Psoas muscle (tissue), 8 donors: ENCODE measurements around the gene FGD5. TPM values are rescaled to one million over a fixed set of nuclear protein-coding genes. Genes with fewer than 3 reads are reported as not detected.

ENCODE experiments used
- ATAC-seq, 4 donors: fragments of 200-7000 bp; cut with Tn5 transposase; one replicate each; pipeline ENCODE4 v1.9.1; 2020; ENCODE audit warnings: moderate library complexity in 3 of 4, mild to moderate bottlenecking in 2 of 4
- DNase-seq, 2 donors: peaks; one replicate each; pipeline ENCODE4 v3.0.0-alpha.2; 2020
- H3K27ac ChIP-seq: fragments of 200-600 bp; one replicate; pipeline ENCODE4 v1.8.0; 2022
- H3K27me3 ChIP-seq, 3 donors: fragments of 200-600 bp in 1 of 3; one replicate each; pipeline versions ENCODE4 v1.6.1 to v1.8.0; 2013 to 2022; ENCODE audit warnings: low read length in 2 of 3, mild to moderate bottlenecking in 2 of 3, moderate library complexity in 1 of 3; ENCODE audit not compliant: insufficient read depth in 3 of 3
- H3K36me3 ChIP-seq, 2 donors: fragments of 200-600 bp in 1 of 2; one replicate each; pipeline versions ENCODE4 v1.6.1 to v1.8.0; 2013 to 2022; ENCODE audit warnings: low read depth in 1 of 2, mild to moderate bottlenecking in 1 of 2, moderate library complexity in 1 of 2; ENCODE audit not compliant: insufficient read depth in 1 of 2
- H3K4me1 ChIP-seq: fragments of 200-600 bp; one replicate; pipeline ENCODE4 v1.8.0; 2022
- H3K4me3 ChIP-seq: fragments of 200-600 bp; one replicate; pipeline ENCODE4 v1.8.0; 2022; ENCODE audit warnings: mild to moderate bottlenecking
- H3K9me3 ChIP-seq: fragments of 200-600 bp; one replicate; pipeline ENCODE4 v1.8.0; 2022
- WGBS, 3 donors: extraction: QIAGEN DNeasy Blood & Tissue Kit; methylation state at CpG; one replicate each; pipeline versions ENCODE4 v1.1.6 to v1.1.7; 2013; 5-methylcytosine and 5-hydroxymethylcytosine counted together
- intact Hi-C, 2 donors: fragments of 100-400 bp; cut with DNase I; formaldehyde crosslinking; loops; one replicate each; pipeline versions ENCODE4 v1.11.0 to v1.14.2; 2022
- polyA plus RNA-seq, 3 donors: library from polyadenylated mRNA; stranded (reverse); fragments of 200-250 nt; gene quantifications; one replicate each; pipeline ENCODE4 v1.2.3, GENCODE V29; 2013
- total RNA-seq, 4 donors: library from RNA; stranded (reverse); fragmentation: NEBNext Ultra II Directional in 2 of 4; extraction: Animal tissue kit (Norgen Biotek cat#: 25700) in 2 of 4; gene quantifications; one replicate each; pipeline versions ENCODE4 v1.2.1 to v1.2.4, GENCODE V29; 2021 to 2023
- TF ChIP-seq, protein P1 (sequence below): fragments of 200-600 bp; IDR thresholded peaks from one replicate; pipeline ENCODE4 v1.8.0; 2022; ENCODE audit warnings: antibody characterized with exemption
- donor health status: healthy with polysubstance abuse.
- donor health status: DM: no; HTN: no; CAD: no; lungs with moderate emphysema.
- donor health status: Bipolar disorder and iron deficiency.
- donor health status: healthy.
- donor health status: DM: yes; HTN: yes; CAD: no.
- donor health status: DM: no; HTN: no; CAD: no.
- donor health status: DM: no; HTN: no; CAD: no.
- donor health status: DM: yes; HTN: yes; CAD: no.

Gene FGD5
- total and polyA plus RNA-seq, 7 donors: 3.6 to 14.6 (median 6.4) TPM

DNA sequence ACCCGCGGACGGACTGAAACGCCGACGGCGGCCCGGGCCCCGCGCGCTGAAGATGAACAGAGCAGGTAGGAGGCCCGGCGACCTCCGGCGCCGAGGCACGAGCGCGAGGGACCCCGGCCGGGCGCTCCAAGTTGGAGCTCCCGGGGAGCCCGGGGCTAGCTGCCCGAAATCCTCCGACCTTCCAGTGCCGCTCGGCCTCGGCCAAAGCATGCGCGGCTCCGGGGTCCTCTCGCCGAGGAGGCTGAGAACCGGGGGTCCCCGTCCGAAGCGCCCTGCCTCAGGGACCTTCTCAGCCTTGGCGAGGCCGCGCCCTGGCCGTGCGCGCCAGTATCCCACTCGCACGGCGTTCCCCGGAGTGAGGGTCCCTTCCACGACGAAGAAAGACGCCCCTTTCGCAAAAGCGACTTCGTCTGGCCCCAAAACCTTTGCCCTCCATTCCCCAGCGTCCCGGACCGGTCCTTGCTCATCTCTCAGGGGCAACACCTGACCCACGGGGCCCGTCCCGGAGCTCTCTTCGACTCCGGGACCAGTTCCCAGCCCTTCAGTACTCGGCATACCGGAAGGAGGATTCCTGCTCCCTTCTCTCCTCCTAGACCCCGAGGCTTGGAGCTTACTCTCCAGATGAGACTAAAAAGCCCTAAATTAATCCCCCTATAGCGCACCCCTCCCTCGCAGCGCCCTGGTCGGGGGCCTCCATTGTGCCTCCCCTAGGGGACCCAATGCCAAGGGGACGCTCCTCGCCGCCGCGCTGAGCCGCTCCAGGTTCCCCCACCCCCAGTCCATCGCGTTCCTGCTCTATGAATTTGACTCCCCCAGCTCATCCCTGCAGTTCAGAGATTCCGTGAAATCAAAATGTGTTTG lies 7.7 kb upstream of the FGD5 start:
- peaks cover 0 to 55% (median 12%) of the 10 kb centered on the region in 3 donors for H3K27me3 ChIP-seq
- TF ChIP-seq, protein P1, sequence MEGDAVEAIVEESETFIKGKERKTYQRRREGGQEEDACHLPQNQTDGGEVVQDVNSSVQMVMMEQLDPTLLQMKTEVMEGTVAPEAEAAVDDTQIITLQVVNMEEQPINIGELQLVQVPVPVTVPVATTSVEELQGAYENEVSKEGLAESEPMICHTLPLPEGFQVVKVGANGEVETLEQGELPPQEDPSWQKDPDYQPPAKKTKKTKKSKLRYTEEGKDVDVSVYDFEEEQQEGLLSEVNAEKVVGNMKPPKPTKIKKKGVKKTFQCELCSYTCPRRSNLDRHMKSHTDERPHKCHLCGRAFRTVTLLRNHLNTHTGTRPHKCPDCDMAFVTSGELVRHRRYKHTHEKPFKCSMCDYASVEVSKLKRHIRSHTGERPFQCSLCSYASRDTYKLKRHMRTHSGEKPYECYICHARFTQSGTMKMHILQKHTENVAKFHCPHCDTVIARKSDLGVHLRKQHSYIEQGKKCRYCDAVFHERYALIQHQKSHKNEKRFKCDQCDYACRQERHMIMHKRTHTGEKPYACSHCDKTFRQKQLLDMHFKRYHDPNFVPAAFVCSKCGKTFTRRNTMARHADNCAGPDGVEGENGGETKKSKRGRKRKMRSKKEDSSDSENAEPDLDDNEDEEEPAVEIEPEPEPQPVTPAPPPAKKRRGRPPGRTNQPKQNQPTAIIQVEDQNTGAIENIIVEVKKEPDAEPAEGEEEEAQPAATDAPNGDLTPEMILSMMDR: no peak
- intact Hi-C loops: no loop called here
- no peaks in the 10 kb centered on the region for H3K9me3 ChIP-seq
- H3K4me3 ChIP-seq: peak overlapping the region; percentile 68
- peak overlapping the region; percentile 16 for H3K27ac ChIP-seq
- no peaks in the 10 kb centered on the region for H3K36me3 ChIP-seq
- WGBS, 3 donors: 2 to 4% (median 3%) methylated on average over 55 to 78 of the region's 78 CpGs
- peak in 1 of 4 donors; percentile 39 for ATAC-seq
- H3K4me1 ChIP-seq: peaks cover 3% of the 10 kb centered on the region
- DNase-seq: peak in 1 of 2 donors; percentile 49

DNA sequence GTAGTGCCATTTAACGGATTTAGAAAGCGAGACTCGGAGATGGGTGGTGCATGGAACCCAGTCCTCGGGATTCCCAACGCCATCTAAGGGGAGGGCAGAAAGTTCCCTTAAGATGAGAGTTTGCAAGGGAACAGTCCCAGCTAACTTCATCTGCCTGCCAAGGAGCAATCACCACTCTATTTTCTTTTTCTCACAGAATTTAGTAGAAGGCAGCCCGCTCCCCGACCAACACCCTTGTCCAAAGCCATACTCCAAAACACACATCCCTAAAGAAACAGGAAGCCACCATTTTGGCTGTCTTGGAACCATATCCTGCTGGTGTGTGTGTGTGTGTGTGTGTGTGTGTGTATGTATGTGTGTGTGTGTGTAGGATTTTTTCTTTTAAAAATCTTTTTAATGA lies 7.1 kb upstream of the FGD5 start:
- DNase-seq (no peak), ATAC-seq (peak in 1 of 4 donors; percentile 11)
- intact Hi-C loops: no loop called here
- WGBS, 3 donors: 17 to 45% (median 30%) methylated on average over 7 of the region's 7 CpGs
- peak overlapping the region; percentile 68 for H3K4me3 ChIP-seq
- H3K27ac ChIP-seq: no peak overlapping the region
- TF ChIP-seq, protein P1: no peak
- no peaks in the 10 kb centered on the region for H3K36me3 ChIP-seq
- peaks cover 0 to 48% (median 12%) of the 10 kb centered on the region in 3 donors for H3K27me3 ChIP-seq
- H3K9me3 ChIP-seq: no peaks in the 10 kb centered on the region
- H3K4me1 ChIP-seq: no peaks in the 10 kb centered on the region

DNA sequence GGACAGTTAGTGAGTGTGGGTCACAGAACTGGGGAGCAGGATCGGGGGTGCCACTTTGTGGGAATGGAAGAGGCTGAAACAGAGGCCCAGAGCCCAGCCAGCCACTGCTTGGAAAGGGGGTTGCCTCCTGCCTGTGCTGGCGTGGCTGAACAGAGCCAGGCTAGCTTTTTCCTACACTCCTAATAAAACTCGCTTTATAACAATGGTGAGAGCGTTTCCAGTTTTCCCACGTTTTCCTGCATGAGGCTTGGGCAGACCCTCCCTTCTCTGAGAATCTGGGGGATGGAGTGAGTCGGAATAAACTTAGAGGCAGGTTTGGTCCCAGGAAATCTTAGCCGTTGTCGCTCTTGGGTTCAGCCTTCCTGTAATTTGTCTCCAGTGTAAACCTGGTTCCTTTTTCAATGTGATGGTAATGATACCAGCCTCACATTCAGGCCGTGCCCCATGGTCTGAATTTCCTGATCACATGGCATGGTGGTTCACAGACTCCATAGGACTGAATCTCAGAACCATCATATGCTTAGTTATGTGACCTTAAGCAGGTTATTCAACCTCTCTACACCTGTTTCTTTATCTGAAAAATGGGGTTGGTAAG lies 6.5 kb upstream of the FGD5 start:
- Histone ChIP-seq H3K4me1 (no peaks in the 10 kb centered on the region), H3K4me3 (peak overlapping the region; percentile 48), H3K27ac (no peak overlapping the region), H3K27me3 (peaks cover 0 to 48% (median 12%) of the 10 kb centered on the region in 3 donors), H3K9me3 (no peaks in the 10 kb centered on the region), H3K36me3 (no peaks in the 10 kb centered on the region)
- ATAC-seq (no peak), DNase-seq (peak in 1 of 2 donors; percentile 45)
- intact Hi-C loops: no loop called here
- TF ChIP-seq, protein P1: no peak
- 60 to 71% (median 64%) methylated on average over 9 of the region's 9 CpGs for WGBS, 3 donors

DNA sequence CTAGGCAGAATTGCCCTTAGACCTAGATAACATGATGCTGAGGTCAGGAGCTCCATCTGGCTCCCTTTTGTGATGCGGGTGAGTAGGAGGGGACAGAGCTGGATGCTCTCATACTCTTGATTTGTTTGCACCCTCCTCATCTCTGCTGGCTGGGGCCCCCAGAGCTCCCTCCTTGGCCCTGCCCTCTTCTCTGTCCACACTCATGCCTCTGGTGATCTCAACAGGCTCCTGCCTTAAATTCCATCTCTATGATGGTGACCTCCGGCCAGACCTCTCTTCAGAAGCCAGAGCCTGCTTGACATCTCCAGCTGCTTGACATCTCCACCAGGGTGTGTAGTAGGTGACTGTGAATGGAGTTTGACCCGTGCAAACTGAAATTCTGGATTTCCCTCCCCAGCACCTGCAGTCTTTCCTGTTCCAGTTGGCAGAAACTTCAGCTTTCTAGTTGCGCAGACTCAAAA lies 4.3 kb upstream of the FGD5 start:
- WGBS, 3 donors: 34 to 40% (median 36%) methylated on average over 4 of the region's 4 CpGs
- TF ChIP-seq, protein P1: no peak
- no peaks in the 10 kb centered on the region for H3K4me1 ChIP-seq
- H3K27ac ChIP-seq: no peak overlapping the region
- H3K4me3 ChIP-seq: no peak overlapping the region
- ATAC-seq (peak in 2 of 4 donors; percentile 27 to 28), DNase-seq (peak in 1 of 2 donors; percentile 59)
- peaks cover 0 to 43% (median 12%) of the 10 kb centered on the region in 3 donors for H3K27me3 ChIP-seq
- intact Hi-C loops: no loop called here
- H3K9me3 ChIP-seq: no peaks in the 10 kb centered on the region
- H3K36me3 ChIP-seq: no peaks in the 10 kb centered on the region
